ENCODE measurements around the gene MAP3K19. TPM values are rescaled to one million over a fixed set of nuclear protein-coding genes. Genes with fewer than 3 reads are reported as not detected.
A peak's percentile ranks its signal among the peaks of the same experiment; 100 is the strongest.

MAP3K19 gene
- total RNA-seq, 1 donor from 2014 or later, result 1.1 TPM

GRCh38 chr2:134917888-134918525, 129.2 kb downstream of the MAP3K19 start:
- peaks cover 5% of the 10 kb centered on the region for H3K4me1 Mint-ChIP-seq (ENCODE audit: unreplicated experiment)
- H3K36me3 Mint-ChIP-seq, result peaks cover 10% of the 10 kb centered on the region
- peaks cover 9% of the 10 kb centered on the region for H3K9me3 Mint-ChIP-seq
- peak overlapping the region; percentile 99 for H3K27ac Mint-ChIP-seq
- TF ChIP-seq CTCF (conservative IDR thresholded peaks at IDR 0.05), result peak; percentile 60
- DNase-seq (ENCODE audit: extremely low spot score, unreplicated experiment), result no peak
- peaks cover 3% of the 10 kb centered on the region for H3K27me3 Mint-ChIP-seq
- peak overlapping the region; percentile 96 for H3K4me3 Mint-ChIP-seq

GRCh38 chr2:134917360-134917865, 129.8 kb downstream of the MAP3K19 start:
- Mint-ChIP-seq H3K4me1 (ENCODE audit: unreplicated experiment) (no peaks in the 10 kb centered on the region), H3K36me3 (peaks cover 10% of the 10 kb centered on the region), H3K27me3 (peaks cover 3% of the 10 kb centered on the region), H3K4me3 (peak overlapping the region; percentile 96), H3K27ac (peak overlapping the region; percentile 99), H3K9me3 (peaks cover 9% of the 10 kb centered on the region)
- TF ChIP-seq CTCF (conservative IDR thresholded peaks at IDR 0.05), result no peak
- DNase-seq (ENCODE audit: extremely low spot score, unreplicated experiment), result no peak

Other genes starting within 250 kb of the MAP3K19 start
- gene ACMSD, start 208.8 kb downstream of the MAP3K19 start, total RNA-seq (ENCODE audit: low replicate concordance), result 0.14 TPM in 1 of 2 replicates, not detected in the other
- 47.3 and 55.1 TPM in 2 replicates for gene CCNT2, start 128.6 kb downstream of the MAP3K19 start, total RNA-seq (ENCODE audit: low replicate concordance)
- gene RAB3GAP1, start 4.8 kb upstream of the MAP3K19 start, total RNA-seq (ENCODE audit: low replicate concordance), result 31.6 and 32.0 TPM in 2 replicates